GM18909 (cell line): ENCODE results near the gene TVP23A.
"Not testable (repeated sequence)": the region's sequence is repeated elsewhere in the genome, so short reads cannot be mapped to it uniquely, and the experiment has no call there.

ENCODE experiments used
- ATAC-seq: cut with Tn5 transposase; IDR thresholded peaks from one replicate; pipeline ENCODE4 v1.9.1; 2021; ENCODE audit warnings: mild to moderate bottlenecking; ENCODE audit not compliant: unreplicated experiment, poor library complexity

TVP23A gene

DNA sequence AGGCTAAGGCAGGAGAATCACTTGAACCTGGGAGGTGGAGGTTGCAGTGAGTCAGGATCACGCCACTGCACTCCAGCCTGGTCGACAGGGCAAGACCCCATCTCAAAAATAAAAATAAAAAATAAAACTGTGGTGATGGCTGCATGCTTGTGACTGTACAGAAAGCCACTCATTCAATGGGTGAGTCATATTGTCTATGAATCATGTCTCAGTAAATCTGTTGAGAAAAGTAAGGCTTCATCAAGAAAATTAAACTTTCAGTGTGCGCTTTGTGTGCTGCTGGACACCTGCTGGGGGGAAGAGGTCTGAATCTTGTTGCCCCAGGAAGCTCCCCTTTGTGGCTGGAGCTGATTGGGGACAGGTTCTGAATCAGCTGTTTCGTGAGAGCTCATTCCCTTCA lies 63.7 kb downstream of the TVP23A start:
- no peak for ATAC-seq

DNA sequence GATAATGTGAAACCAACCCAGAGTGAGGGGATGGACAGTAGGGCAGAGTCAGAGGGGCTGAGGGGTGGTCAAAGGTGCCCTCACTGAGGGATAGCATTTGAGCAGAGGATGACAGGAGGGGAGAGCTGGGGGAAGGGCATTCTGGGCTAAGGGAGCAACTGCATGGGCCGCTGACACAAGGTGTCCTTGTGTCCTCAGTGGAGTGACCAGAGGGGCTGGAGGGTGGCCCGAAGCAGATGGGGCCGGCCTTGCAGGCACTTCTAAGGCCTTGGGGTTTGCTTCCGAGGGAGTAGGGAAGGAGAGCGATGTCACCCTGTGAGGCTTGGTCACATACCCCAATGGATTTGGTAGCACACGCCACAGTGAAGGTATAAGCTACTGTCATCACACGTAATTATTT lies 64.9 kb downstream of the TVP23A start:
- no peak for ATAC-seq

DNA sequence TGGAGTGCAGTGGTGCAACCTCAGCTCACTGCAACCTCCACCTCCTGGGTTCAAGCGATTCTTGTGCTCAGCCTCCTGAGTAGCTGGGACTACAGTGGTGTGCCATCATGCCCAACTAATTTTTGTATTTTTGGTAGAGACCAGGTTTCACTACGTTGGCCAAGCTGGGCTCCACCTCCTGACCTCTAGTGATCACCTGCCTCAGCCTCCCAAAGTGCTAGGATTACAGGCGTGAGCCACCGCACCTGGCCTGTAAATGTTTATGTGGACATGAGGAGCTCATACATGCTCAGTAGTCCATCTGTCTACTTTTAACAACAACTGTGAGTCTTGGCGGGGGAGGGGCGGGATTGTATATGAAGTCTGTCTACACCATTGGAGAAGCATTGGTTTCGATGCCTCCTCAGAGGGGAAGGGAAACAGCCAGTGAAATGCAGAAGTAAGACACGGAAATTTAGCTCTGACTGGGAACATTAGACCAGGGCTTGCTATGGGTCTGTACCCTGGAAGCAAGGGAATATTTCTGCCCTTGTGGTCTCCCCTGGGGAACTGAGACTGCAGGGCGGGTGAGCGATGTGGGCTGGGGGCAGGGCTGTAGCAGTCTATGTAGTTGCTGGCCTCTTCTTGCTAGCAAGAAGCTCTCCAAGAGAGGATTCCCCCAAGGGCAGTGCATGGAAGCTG lies 65.6 kb downstream of the TVP23A start:
- peak; percentile 71 for ATAC-seq

DNA sequence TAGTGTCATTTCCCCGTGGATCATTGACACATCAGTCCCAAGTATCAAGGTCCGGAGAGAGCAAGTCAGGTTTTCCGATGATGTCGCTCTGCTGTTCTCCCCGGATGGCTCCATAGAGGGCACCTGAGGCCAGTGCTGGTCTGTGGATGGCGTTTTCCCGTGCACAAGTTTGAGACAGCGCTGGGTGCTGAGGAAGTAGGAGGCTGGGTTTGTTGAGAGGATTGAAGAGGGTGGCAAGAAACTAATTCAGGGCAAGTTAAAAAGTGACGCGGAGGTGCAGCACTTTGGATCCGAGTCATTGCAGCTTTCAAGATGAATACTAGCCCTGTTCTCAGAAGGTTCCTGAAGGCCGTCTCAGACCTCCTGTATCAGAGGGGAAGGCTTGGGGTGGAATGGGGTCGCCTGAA lies 67.3 kb downstream of the TVP23A start:
- ATAC-seq: no peak

- no peak for ATAC-seq
Measured at GRCh38 chr16:10750793-10751192, 67.8 kb downstream of the TVP23A start.

GRCh38 chr16:10745841-10746240 lies 72.8 kb downstream of the TVP23A start:
- no peak for ATAC-seq

DNA sequence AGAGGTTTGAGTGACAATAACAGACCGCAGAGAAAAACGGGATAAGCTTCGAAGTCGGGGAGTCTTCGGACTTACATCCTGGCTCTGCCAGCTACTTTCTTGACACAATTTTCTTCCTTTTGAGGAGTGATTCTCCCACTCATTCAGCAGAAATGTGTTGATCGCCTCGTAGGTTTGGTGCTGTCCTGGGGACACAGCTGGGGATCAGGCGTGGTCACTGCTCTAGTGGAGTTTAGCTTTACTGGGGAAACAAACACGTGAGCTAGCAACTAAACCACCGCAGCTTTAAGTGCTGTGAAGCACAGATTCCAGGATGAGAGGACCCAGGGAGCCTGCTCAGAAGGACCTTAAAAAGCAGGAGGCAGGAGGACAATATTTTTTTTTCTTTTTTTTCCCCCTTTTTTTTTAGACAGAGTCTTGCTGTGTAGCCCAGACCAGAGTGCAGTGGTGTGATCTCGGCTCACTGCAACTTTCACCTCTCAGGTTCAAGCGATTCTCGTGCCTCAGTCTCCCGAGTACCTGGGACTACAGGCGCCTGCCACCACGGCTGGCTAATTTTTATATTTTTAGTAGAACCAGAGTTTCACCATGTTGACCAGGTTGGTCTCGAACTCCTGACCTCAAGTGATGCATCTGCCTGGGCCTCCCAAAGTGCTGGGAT lies 74.1 kb downstream of the TVP23A start:
- ATAC-seq: no peak

DNA sequence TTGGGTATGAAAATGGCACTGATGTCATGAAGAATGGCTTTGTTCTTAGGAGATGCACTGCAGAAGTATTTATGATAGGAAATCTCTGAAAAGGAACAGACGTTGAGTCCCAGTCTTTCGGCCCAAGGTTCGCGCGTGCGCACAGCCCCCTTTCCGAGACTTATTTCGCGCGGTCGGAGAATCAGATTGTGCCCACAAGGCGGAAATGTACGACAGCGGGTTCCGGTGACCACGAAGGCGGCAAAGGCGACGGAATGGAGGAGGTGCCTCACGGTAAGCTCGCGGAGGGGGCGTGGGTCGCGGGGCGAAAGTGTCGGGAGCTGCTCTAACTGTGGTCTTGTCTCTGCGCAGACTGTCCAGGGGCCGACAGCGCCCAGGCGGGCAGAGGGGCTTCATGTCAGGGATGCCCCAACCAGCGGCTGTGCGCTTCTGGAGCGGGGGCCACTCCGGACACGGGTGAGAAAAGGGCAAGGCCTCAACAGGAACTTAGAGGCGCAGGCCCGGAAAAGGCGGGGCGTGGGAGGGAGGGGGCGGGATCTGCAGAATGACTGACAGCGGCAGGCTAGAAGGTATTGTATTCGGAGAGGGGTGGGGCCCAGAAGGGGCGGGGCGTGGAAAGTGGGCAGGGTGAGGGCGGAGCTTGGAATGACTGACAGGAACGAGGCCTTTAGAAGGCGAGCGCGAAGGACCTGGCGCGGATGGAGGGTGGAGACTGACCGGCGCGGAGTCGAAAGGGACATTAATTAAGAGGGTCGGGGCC lies 74.8 kb downstream of the TVP23A start, which contains the start of gene NUBP1:
TSS of gene NUBP1 (plus strand) at position 233 of the 760 bp plus-strand sequence. CDS start at position 255, 22 bp downstream.
- peak; percentile 87 for ATAC-seq

DNA sequence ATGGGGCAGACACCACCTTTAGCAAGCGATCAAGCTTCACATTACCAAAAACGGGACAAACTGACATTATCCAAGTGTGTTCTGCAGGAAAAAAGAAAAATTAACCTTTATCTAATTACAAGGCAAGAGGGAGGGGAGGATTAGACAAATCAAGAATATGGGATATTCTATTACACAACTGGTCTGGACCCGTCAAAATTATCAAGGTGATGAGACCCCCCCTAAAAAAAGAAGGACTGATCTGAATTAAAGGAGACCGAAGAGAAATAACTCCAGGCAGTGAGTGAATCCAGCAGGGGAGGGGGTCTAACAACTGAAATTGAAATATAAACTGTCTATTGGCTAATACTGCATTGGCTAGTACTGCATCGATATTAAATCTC lies 75.4 kb downstream of the TVP23A start:
- ATAC-seq: no peak

GRCh38 chr16:10741844-10742243 lies 76.8 kb downstream of the TVP23A start:
- no peak for ATAC-seq

DNA sequence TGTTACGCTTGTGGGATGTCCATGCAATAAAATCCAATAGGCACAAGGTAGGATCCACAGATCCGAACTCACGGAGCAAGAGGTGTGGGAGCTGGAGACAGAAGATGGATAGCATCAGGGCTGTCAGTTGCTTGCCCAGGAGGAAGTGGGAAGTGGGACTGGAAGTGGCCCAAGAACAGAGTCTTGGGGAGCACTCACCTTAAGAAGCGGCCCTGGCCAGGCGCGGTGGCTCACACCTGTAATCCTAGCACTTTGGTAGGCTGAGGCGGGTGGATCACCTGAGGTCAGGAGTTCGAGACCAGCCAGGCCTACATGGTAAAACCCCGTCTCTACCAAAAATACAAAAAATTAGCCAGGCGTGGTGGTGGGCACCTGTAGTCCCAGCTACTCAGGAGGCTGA lies 77.3 kb downstream of the TVP23A start:
- ATAC-seq: not testable (repeated sequence)

- no peak for ATAC-seq
Measured at GRCh38 chr16:10740845-10741208, 77.8 kb downstream of the TVP23A start.

DNA sequence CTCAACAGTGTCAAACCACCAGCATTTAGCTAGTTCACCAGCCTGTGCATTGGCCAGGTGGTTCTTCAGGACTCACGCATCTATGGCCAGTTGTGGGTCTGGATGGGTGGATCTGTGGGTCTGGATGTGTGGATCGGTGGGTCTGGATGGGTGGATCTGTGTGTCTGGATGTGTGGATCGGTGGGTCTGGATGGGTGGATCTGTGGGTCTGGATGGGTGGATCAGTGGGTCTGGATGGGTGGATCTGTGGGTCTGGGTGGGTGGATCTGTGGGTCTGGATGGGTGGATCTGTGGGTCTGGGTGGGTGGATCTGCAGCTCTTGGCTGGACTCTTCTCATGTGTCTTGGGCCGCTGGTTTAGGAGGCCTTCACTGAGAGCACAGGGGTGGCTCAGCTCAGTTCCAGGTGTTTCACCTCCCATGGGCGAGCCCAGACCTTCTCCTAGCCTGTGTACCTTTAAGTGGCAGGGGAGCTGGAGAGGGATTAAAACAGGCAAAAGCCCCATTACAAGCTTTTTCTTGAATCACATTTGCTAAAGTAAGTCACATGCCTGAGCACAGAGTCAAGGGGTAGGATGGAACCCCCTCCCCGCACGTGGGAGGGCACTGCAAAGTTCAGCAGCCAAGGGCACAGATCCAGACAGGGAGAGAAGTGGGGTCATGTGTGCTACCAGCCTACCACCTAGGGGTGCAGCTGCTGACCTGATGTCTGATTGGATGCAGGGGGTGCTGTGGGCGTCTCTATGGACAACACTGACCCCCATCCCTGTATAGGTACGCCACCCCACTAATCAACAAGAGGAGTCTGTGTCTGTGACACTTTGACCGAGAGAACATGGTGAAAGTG lies 78.4 kb downstream of the TVP23A start:
- ATAC-seq: no peak

DNA sequence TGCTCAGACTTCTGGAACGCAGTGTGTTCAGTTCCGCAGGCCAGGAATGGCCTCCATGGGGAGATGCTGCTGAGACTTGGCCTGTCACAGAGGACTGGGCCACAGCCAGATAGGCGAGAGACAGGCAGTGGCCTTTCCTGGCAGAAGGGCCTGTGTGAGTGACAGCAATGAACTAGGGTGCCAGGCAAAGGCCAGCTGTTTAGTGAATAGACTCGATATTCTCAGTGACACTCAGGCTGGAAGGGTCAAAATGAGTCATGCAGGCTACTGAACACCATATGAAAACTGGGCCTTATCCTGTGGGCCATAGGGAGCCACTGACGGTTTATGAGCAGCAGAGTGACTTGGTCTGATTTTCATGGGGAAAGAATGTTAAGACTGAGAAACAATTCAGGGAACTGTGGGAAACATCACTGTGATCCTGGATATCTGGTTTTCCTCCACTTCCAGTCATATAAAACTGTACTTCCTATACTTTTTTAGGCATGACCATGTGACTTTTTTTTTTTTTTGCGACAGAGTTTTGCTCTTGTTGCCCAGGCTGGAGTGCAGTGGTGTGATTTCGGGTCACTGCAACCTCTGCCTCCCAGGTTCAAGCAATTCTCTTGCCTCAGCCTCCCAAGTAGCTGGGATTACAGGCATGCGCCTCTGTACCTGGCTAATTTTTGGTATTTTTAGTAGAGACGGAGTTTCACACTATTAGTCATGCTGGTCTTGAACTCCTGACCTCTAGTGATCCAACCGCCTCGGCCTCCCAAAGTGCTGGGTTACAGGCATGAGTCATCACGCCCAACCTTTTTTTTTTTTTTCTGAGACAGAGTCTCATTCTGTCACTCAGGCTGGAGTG lies 80.1 kb downstream of the TVP23A start:
- ATAC-seq: peak; percentile 79

DNA sequence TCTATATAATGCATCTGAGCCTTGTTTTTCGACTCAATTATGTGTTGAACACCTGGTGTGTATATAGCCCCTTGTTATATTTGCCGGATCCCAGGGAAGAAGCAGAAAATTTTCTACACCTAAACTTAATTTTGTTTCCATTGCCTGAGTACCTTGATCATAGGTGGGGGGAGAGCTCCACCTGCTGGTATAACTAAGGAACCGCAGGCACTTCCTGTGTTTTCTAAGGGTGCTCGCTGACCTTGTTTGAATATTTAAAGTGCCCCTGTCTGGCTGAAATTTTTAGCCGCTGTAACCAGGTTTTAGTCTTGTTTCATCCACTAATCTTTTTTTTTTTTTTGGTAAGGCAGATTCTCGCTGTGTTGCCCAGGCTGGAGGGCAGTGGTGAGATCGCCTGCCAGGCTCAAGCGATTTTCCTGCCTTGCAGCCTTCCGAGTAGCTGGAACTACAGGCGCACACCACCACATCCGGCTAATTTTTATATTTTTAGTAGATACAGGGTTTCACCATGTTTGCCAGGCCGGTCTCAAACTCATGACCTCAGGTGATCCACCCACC lies 81.4 kb downstream of the TVP23A start:
- ATAC-seq: no peak

GRCh38 chr16:10731790-10732189 lies 86.8 kb downstream of the TVP23A start:
- ATAC-seq: no peak

GRCh38 chr16:10729104-10730048 lies 89.2 kb downstream of the TVP23A start:
- ATAC-seq: no peak
